ENCODE results near the gene MRPS16. TPM values are rescaled to one million over a fixed set of nuclear protein-coding genes. Genes with fewer than 3 reads are reported as not detected.
A peak's percentile ranks its signal among the peaks of the same experiment; 100 is the strongest.

MRPS16 gene
- total RNA-seq, 3 donors from 2014 or later: 76.7 to 108 (median 88.9) TPM

- Histone ChIP-seq H3K36me3 (ENCODE audit: low read depth) (no peaks in the 10 kb centered on the region), H3K4me3 (peak overlapping the region; percentile 61), H3K4me1 (ENCODE audit: low read depth) (peaks cover 20% of the 10 kb centered on the region), H3K9me3 (no peaks in the 10 kb centered on the region)
- ATAC-seq (no peak), DNase-seq (no peak)
- intact Hi-C loops (cut with DNase I, micrococcal nuclease): no loop called here
- no peak for TF ChIP-seq CTCF (IDR thresholded peaks at IDR 0.05)
Observed at GRCh38 chr10:73247509-73248258, 4.8 kb downstream of the MRPS16 start.

- Histone ChIP-seq H3K36me3 (ENCODE audit: low read depth) (no peaks in the 10 kb centered on the region), H3K9me3 (no peaks in the 10 kb centered on the region), H3K4me1 (ENCODE audit: low read depth) (peaks cover 20% of the 10 kb centered on the region), H3K4me3 (peak within 1 kb of the TSS; percentile 61)
- intact Hi-C loops (cut with DNase I, micrococcal nuclease): no loop called here
- peak; percentile 22 for TF ChIP-seq CTCF (IDR thresholded peaks at IDR 0.05)
- DNase-seq (peak; percentile 98 to 100 (median 100)), ATAC-seq (peak; percentile 95)
Observed at GRCh38 chr10:73246646-73247508, 5.6 kb downstream of the MRPS16 start, which contains the start of gene DNAJC9. TSS of gene DNAJC9 (minus strand) at chr10:73247255. CDS start at chr10:73247189, 66 bp downstream.

GRCh38 chr10:73246322-73246645 lies 6.2 kb downstream of the MRPS16 start:
- Histone ChIP-seq H3K36me3 (ENCODE audit: low read depth) (peaks cover 5% of the 10 kb centered on the region), H3K9me3 (no peaks in the 10 kb centered on the region), H3K4me3 (peak overlapping the region; percentile 61), H3K4me1 (ENCODE audit: low read depth) (peaks cover 14% of the 10 kb centered on the region)
- no peak for TF ChIP-seq CTCF (IDR thresholded peaks at IDR 0.05)
- intact Hi-C loops (cut with DNase I, micrococcal nuclease): no loop called here
- ATAC-seq (no peak), DNase-seq (no peak)

- intact Hi-C loops (cut with DNase I, micrococcal nuclease): no loop called here
- peaks cover 8% of the 10 kb centered on the region for H3K4me1 ChIP-seq (ENCODE audit: low read depth)
- DNase-seq (no peak), ATAC-seq (no peak)
- no peaks in the 10 kb centered on the region for H3K9me3 ChIP-seq
- H3K4me3 ChIP-seq: no peak overlapping the region
- peaks cover 5% of the 10 kb centered on the region for H3K36me3 ChIP-seq (ENCODE audit: low read depth)
- TF ChIP-seq CTCF (IDR thresholded peaks at IDR 0.05): no peak
Observed at GRCh38 chr10:73244866-73245477, 7.5 kb downstream of the MRPS16 start.

- Histone ChIP-seq H3K36me3 (ENCODE audit: low read depth) (peaks cover 5% of the 10 kb centered on the region), H3K4me3 (no peak overlapping the region), H3K9me3 (no peaks in the 10 kb centered on the region), H3K4me1 (ENCODE audit: low read depth) (no peaks in the 10 kb centered on the region)
- no peak for TF ChIP-seq CTCF (IDR thresholded peaks at IDR 0.05)
- no peak for ATAC-seq
- intact Hi-C loops (cut with DNase I, micrococcal nuclease): no loop called here
- DNase-seq: no peak
Observed at GRCh38 chr10:73239908-73240307, 12.5 kb downstream of the MRPS16 start.

Data from mucosa of descending colon (tissue), 3 donors.